SIG-M5 treated with dmso at 0.1 percent for 504 hours (cell line): ENCODE results near the gene HINT2.

Experiments used
- DNase-seq: peaks from one replicate; lab custom pipeline; 2025; ENCODE audit not compliant: unreplicated experiment; lab: John Stamatoyannopoulos, UW

HINT2 gene

GRCh38 chr9:35814841-35815543 lies at the start of gene HINT2:
HINT2 (minus strand) TSS chr9:35815042; CDS start chr9:35814979, 63 bp downstream.
- DNase-seq = peak; percentile 98

- no peak for DNase-seq
Measured at GRCh38 chr9:35863583-35863982, 48.7 kb upstream of the HINT2 start.

- no peak for DNase-seq
Measured at GRCh38 chr9:35862328-35862727, 47.5 kb upstream of the HINT2 start.

GRCh38 chr9:35861161-35861897 lies 46.5 kb upstream of the HINT2 start:
- no peak for DNase-seq

GRCh38 chr9:35859990-35860339 lies 45.1 kb upstream of the HINT2 start:
- DNase-seq = no peak

GRCh38 chr9:35859310-35859989 lies 44.6 kb upstream of the HINT2 start:
- no peak for DNase-seq

GRCh38 chr9:35858458-35858857 lies 43.6 kb upstream of the HINT2 start:
- DNase-seq = no peak

- no peak for DNase-seq
Measured at GRCh38 chr9:35856882-35857281, 42.0 kb upstream of the HINT2 start.

- no peak for DNase-seq
Measured at GRCh38 chr9:35856206-35856605, 41.4 kb upstream of the HINT2 start.

GRCh38 chr9:35854091-35854762 lies 39.4 kb upstream of the HINT2 start:
- DNase-seq = no peak

- DNase-seq = no peak
Measured at GRCh38 chr9:35852876-35853865, 38.3 kb upstream of the HINT2 start.

- DNase-seq = no peak
Measured at GRCh38 chr9:35852267-35852815, 37.5 kb upstream of the HINT2 start.

GRCh38 chr9:35847792-35848572 lies 33.1 kb upstream of the HINT2 start:
- no peak for DNase-seq

- DNase-seq = no peak
Measured at GRCh38 chr9:35845824-35846771, 31.3 kb upstream of the HINT2 start.

GRCh38 chr9:35844628-35845270 lies 29.9 kb upstream of the HINT2 start:
- DNase-seq = peak; percentile 94

- DNase-seq = no peak
Measured at GRCh38 chr9:35842795-35843194, 28.0 kb upstream of the HINT2 start.

- no peak for DNase-seq
Measured at GRCh38 chr9:35842020-35842745, 27.3 kb upstream of the HINT2 start.
